T-cell (primary cell): ENCODE measurements around the gene TTC39C. TPM values are rescaled to one million over a fixed set of nuclear protein-coding genes. Genes with fewer than 3 reads are reported as not detected.
A peak's percentile ranks its signal among the peaks of the same experiment; 100 is the strongest.
"Not testable (repeated sequence)": the region's sequence is repeated elsewhere in the genome, so short reads cannot be mapped to it uniquely, and the experiment has no call there.

Experiments
- ATAC-seq, 4 experiments: fragments of 200-7000 bp in 3 of 4; fragments of 150-1000 bp in 1 of 4; cut with Tn5 transposase; replicated peaks in 1 of 4; 1 replicate in 3 of 4; 2 replicates in 1 of 4; pipeline ENCODE4 v1.10.0; 2021; ENCODE audit warnings: moderate library complexity in 3 of 4, mild to moderate bottlenecking in 2 of 4, moderate number of reproducible peaks in 1 of 4
- CTCF ChIA-PET, 2 donors: fragments of 300-600 bp; sonication (Branson Sonifier 250); formaldehyde crosslinking; loops; one replicate each; lab custom pipeline; 2022; ENCODE audit warnings: antibody characterized with exemption in 2 of 2; lab: Charles Lee
- POLR2A ChIA-PET, 2 donors: fragments of 300-600 bp; sonication (Branson Sonifier 250); formaldehyde crosslinking; loops; one replicate each; lab custom pipeline; 2022; ENCODE audit warnings: antibody characterized with exemption in 2 of 2; lab: Charles Lee
- DNase-seq, 35 experiments: peaks; one replicate each; pipeline versions ENCODE4 v3.0.0 to v3.0.0-alpha.2; 2013 to 2023
- H3K27ac ChIP-seq: one replicate; pipeline ENCODE4 v1.5.1; 2013; ENCODE audit warnings: low read length
- H3K27me3 ChIP-seq, 2 experiments: replicated peaks in 1 of 2; 1 replicate in 1 of 2; 2 replicates in 1 of 2; pipeline versions ENCODE4 v1.6.1 to v1.7.0; 2013; ENCODE audit warnings: low read length in 1 of 2, mixed read lengths in 1 of 2; ENCODE audit not compliant: control insufficient read depth in 2 of 2, insufficient read depth in 2 of 2; ENCODE audit errors: extremely low read depth in 1 of 2
- H3K36me3 ChIP-seq, 2 donors: 1 replicate in 1 of 2; 2 replicates in 1 of 2; pipeline versions ENCODE4 v1.6.1 to v1.7.0; 2013; ENCODE audit warnings: low read length in 1 of 2; ENCODE audit not compliant: control insufficient read depth in 2 of 2, insufficient read depth in 1 of 2; ENCODE audit errors: extremely low read depth in 1 of 2
- H3K4me1 ChIP-seq, 2 experiments: 1 replicate in 1 of 2; 2 replicates in 1 of 2; pipeline versions ENCODE4 v1.6.1 to v1.7.0; 2013; ENCODE audit warnings: low read length in 2 of 2, mixed read lengths in 1 of 2; ENCODE audit not compliant: insufficient read depth in 2 of 2, control insufficient read depth in 1 of 2; ENCODE audit errors: extremely low read depth in 1 of 2
- H3K4me3 ChIP-seq, 2 donors: 1 replicate in 1 of 2; 2 replicates in 1 of 2; pipeline versions ENCODE4 v1.5.1 to v1.7.0; 2013; ENCODE audit warnings: mild to moderate bottlenecking in 2 of 2, low read length in 1 of 2, moderate library complexity in 1 of 2; ENCODE audit not compliant: control insufficient read depth in 1 of 2; ENCODE audit errors: extremely low read depth in 1 of 2
- H3K9me3 ChIP-seq: 2 replicates; pipeline ENCODE4 v1.7.0; 2013
- H3K27ac Mint-ChIP-seq, 2 donors: one replicate each; pipeline ENCODE4 v1.8.0; 2020 to 2021; ENCODE audit warnings: mild to moderate bottlenecking in 2 of 2, mixed read lengths in 2 of 2
- H3K27me3 Mint-ChIP-seq, 2 donors: one replicate each; pipeline ENCODE4 v1.8.0; 2021 to 2022; ENCODE audit warnings: mixed read lengths in 2 of 2
- H3K36me3 Mint-ChIP-seq: one replicate; pipeline ENCODE4 v1.8.0; 2021; ENCODE audit warnings: mixed read lengths
- H3K4me1 Mint-ChIP-seq, 3 donors: one replicate each; pipeline ENCODE4 v1.8.0; 2020 to 2022; ENCODE audit warnings: mixed read lengths in 3 of 3, mild to moderate bottlenecking in 1 of 3
- H3K4me3 Mint-ChIP-seq, 3 donors: one replicate each; pipeline ENCODE4 v1.8.0; 2020 to 2022; ENCODE audit warnings: mild to moderate bottlenecking in 3 of 3, mixed read lengths in 3 of 3, moderate library complexity in 3 of 3
- H3K9me3 Mint-ChIP-seq, 3 donors: one replicate each; pipeline ENCODE4 v1.8.0; 2020 to 2022; ENCODE audit warnings: mixed read lengths in 3 of 3
- WGBS: methylation state at CpG from one replicate; pipeline ENCODE4 v1.1.5; 2013; ENCODE audit warnings: missing lambda C conversion rate; ENCODE audit not compliant: insufficient coverage; 5-methylcytosine and 5-hydroxymethylcytosine counted together
- total RNA-seq, 35 experiments: library from RNA in 6 of 35; stranded (reverse) in 6 of 35; fragments of 120-200 nt in 1 of 35; gene quantifications; one replicate each; pipeline versions ENCODE4 v1.2.1 to v1.2.4 and lab custom pipeline; 2013 to 2026

The TTC39C gene
- total RNA-seq, 5 donors from 2014 or later (not counting 1 experiment from before 2014, with no cell fraction given): 123 to 151 (median 136) TPM

GRCh38 chr18:24138409-24138788 is 123.8 kb downstream of the TTC39C start:
- H3K4me1 Mint-ChIP-seq: peaks cover 15 to 32% (median 29%) of the 10 kb centered on the region in 3 donors
- ChIA-PET CTCF (interaction anchor here in 1 of 2 donors (0.5 to 1.4 kb wide), 4 partner anchors 16 to 535 kb away, joined by 3 to 6 read pairs (median 4); no protein-coding TSS in a partner anchor), POLR2A (interaction anchor here (0.5 to 1.1 kb wide), 8 partner anchors 9 to 616 kb away, joined by 3 to 11 read pairs (median 4); no protein-coding TSS in a partner anchor)
- DNase-seq: no peak
- Histone ChIP-seq H3K36me3 (peaks cover 0 to 4% of the 10 kb centered on the region in 2 donors), H3K9me3 (no peaks in the 10 kb centered on the region), H3K4me1 (peaks cover 0 to 19% of the 10 kb centered on the region in 2 experiments), H3K4me3 (peak overlapping the region; percentile 50 to 74), H3K27me3 (peaks cover 2 to 17% of the 10 kb centered on the region in 2 experiments), H3K27ac (no peak overlapping the region)
- peak overlapping the region; percentile 84 to 93 (median 86) for H3K4me3 Mint-ChIP-seq
- H3K27me3 Mint-ChIP-seq: peaks cover 4 to 12% of the 10 kb centered on the region in 2 donors
- H3K27ac Mint-ChIP-seq: peak overlapping the region; percentile 45 to 83
- peak; percentile 2 to 11 (median 8) for ATAC-seq
- 50% methylated on average over 2 of the region's 7 CpGs for WGBS
- H3K36me3 Mint-ChIP-seq: peaks cover 6% of the 10 kb centered on the region
- H3K9me3 Mint-ChIP-seq: no peaks in the 10 kb centered on the region

- Histone ChIP-seq H3K9me3 (no peaks in the 10 kb centered on the region), H3K4me3 (peak within 1 kb of the TSS; percentile 50 to 74), H3K27me3 (peaks cover 2 to 23% of the 10 kb centered on the region in 2 experiments), H3K27ac (no peak within 1 kb of the TSS), H3K36me3 (peaks cover 0 to 4% of the 10 kb centered on the region in 2 donors), H3K4me1 (peaks cover 0 to 19% of the 10 kb centered on the region in 2 experiments)
- peak within 1 kb of the TSS; percentile 58 to 83 for H3K27ac Mint-ChIP-seq
- peak; percentile 87 to 95 (median 90) for ATAC-seq
- H3K36me3 Mint-ChIP-seq: peaks cover 3% of the 10 kb centered on the region
- no peaks in the 10 kb centered on the region for H3K9me3 Mint-ChIP-seq
- ChIA-PET CTCF (interaction anchor here in 1 of 2 donors (0.5 to 1.4 kb wide), 4 partner anchors 16 to 429 kb away, joined by 3 to 6 read pairs (median 4); no protein-coding TSS in a partner anchor), POLR2A (interaction anchor here (0.5 to 1.1 kb wide), 10 partner anchors 8 to 624 kb away, joined by 3 to 11 read pairs (median 4); no protein-coding TSS in a partner anchor)
- peaks cover 15 to 32% (median 29%) of the 10 kb centered on the region in 3 donors for H3K4me1 Mint-ChIP-seq
- whole genome bisulfite sequencing: 4% methylated on average over 48 of the region's 63 CpGs
- H3K4me3 Mint-ChIP-seq: peak within 1 kb of the TSS; percentile 84 to 93 (median 86)
- H3K27me3 Mint-ChIP-seq: peaks cover 6 to 12% of the 10 kb centered on the region in 2 donors
- DNase-seq: peak; percentile 45 to 84 (median 76)
Observed at GRCh38 chr18:24138789-24139616, 124.4 kb downstream of the TTC39C start, which contains the start of gene CABYR. Gene CABYR, plus strand, starts transcription at chr18:24139062. Its CDS starts 4,053 bp downstream, at chr18:24143115.

GRCh38 chr18:24140697-24141096 is 126.1 kb downstream of the TTC39C start:
- Histone ChIP-seq H3K27ac (no peak overlapping the region), H3K36me3 (no peaks in the 10 kb centered on the region), H3K9me3 (no peaks in the 10 kb centered on the region), H3K27me3 (peaks cover 2 to 26% of the 10 kb centered on the region in 2 experiments), H3K4me1 (peaks cover 0 to 19% of the 10 kb centered on the region in 2 experiments), H3K4me3 (no peak overlapping the region)
- POLR2A ChIA-PET: interaction anchor here in 1 of 2 donors (0.7 kb wide), 1 partner anchor 21 kb away, joined by 3 read pairs; no protein-coding TSS in a partner anchor
- DNase-seq (no peak), ATAC-seq (no peak)
- CTCF ChIA-PET: interaction anchor here in 1 of 2 donors (0.6 kb wide), 1 partner anchor 577 kb away, joined by 4 read pairs; no protein-coding TSS in a partner anchor
- Mint-ChIP-seq H3K9me3 (no peaks in the 10 kb centered on the region), H3K27me3 (peaks cover 13 to 15% of the 10 kb centered on the region in 2 donors), H3K4me1 (peaks cover 15 to 32% (median 29%) of the 10 kb centered on the region in 3 donors), H3K4me3 (peak overlapping the region in 2 of 3 donors; percentile 17 to 18), H3K36me3 (no peaks in the 10 kb centered on the region), H3K27ac (no peak overlapping the region)
- WGBS: 100% methylated on average over 1 of the region's 2 CpGs

DNA sequence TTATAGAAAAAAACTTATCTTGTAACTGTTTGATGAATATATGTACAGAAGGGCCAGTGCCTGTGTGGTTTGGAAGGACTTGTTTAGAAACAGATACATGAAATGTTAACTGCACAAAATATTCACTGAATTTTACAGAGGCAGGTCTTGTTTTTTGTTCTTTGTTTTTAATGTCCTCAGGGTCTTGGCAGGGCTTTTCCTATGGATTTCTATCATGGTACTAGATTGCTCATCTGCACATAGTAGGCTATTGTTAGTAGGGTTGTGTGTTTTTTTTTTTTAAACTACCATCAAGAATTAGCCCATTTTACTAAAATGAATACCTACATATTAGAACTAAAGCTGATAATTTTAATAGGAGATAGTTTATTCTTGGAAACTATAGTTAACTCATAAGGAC is 127.8 kb downstream of the TTC39C start:
- Mint-ChIP-seq H3K9me3 (no peaks in the 10 kb centered on the region), H3K4me1 (peaks cover 15 to 22% (median 19%) of the 10 kb centered on the region in 3 donors), H3K27me3 (peaks cover 13 to 15% of the 10 kb centered on the region in 2 donors), H3K27ac (no peak overlapping the region), H3K4me3 (no peak overlapping the region), H3K36me3 (no peaks in the 10 kb centered on the region)
- Histone ChIP-seq H3K27me3 (peaks cover 2 to 26% of the 10 kb centered on the region in 2 experiments), H3K4me1 (peaks cover 0 to 19% of the 10 kb centered on the region in 2 experiments), H3K36me3 (no peaks in the 10 kb centered on the region), H3K27ac (no peak overlapping the region), H3K9me3 (no peaks in the 10 kb centered on the region), H3K4me3 (no peak overlapping the region)
- ChIA-PET POLR2A (interaction anchor here (0.6 to 0.7 kb wide), 3 partner anchors 151 to 689 kb away, joined by 3 to 9 read pairs (median 5); partner anchors contain the start of gene RIOK3 (in 1 of the 2)), CTCF (no interaction called here)
- ATAC-seq: no peak
- DNase-seq: no peak

DNA sequence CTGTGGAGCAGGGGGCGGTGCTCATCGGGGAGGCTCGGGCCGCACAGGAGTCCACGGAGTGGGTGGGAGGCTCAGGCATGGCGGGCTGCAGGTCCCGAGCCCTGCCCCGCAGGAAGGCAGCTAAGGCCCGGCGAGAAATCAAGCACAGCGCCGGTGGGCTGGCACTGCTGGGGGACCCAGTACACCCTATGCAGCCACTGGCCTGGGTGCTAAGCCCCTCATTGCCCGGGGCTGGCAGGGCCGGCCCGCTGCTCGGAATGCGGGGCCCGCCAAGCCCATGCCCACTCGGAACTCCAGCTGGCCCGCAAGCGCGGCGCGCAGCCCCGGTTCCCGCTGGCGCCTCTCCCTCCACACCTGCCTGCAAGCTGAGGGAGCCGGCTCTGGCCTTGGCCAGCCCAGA is 135.0 kb downstream of the TTC39C start:
- H3K27me3 ChIP-seq, H3K4me3 ChIP-seq, H3K27ac Mint-ChIP-seq, H3K4me3 Mint-ChIP-seq, H3K4me1 Mint-ChIP-seq, POLR2A ChIA-PET, H3K9me3 ChIP-seq, H3K36me3 Mint-ChIP-seq, H3K9me3 Mint-ChIP-seq, CTCF ChIA-PET, DNase-seq, H3K27me3 Mint-ChIP-seq, H3K4me1 ChIP-seq, H3K27ac ChIP-seq, H3K36me3 ChIP-seq, ATAC-seq: not testable (repeated sequence)
- 95% methylated on average over 23 of the region's 28 CpGs for WGBS

DNA sequence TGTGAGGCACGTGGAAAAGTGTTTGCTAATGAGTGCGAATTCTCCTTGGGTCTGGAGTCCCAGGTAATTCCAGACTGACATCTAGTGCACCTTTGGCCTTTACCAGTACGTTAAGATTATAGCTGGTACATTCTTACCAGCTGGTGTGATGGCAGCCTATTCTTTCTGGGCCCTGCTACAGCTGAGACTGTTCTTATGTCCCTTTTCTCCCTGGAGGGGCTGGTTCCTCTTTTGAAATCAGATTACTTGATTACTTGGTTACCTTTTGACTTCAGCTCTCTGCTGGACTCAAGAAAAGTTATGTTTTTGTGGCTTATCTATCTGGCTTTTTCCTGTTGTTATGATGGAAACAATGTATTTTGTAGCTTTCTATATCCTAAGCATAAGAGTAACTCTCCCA is 138.8 kb downstream of the TTC39C start:
- H3K36me3 ChIP-seq: no peaks in the 10 kb centered on the region
- Mint-ChIP-seq H3K27ac (no peak overlapping the region), H3K4me3 (no peak overlapping the region), H3K4me1 (no peaks in the 10 kb centered on the region), H3K27me3 (no peaks in the 10 kb centered on the region), H3K9me3 (no peaks in the 10 kb centered on the region), H3K36me3 (no peaks in the 10 kb centered on the region)
- WGBS: 85% methylated on average over 3 of the region's 3 CpGs
- ChIA-PET CTCF (no interaction called here), POLR2A (interaction anchor here in 1 of 2 donors (0.7 kb wide), 1 partner anchor 31 kb away, joined by 11 read pairs; no protein-coding TSS in a partner anchor)
- no peaks in the 10 kb centered on the region for H3K9me3 ChIP-seq
- no peaks in the 10 kb centered on the region for H3K4me1 ChIP-seq
- no peak overlapping the region for H3K27ac ChIP-seq
- ATAC-seq (no peak), DNase-seq (no peak)
- no peak overlapping the region for H3K4me3 ChIP-seq
- peaks cover 0 to 2% of the 10 kb centered on the region in 2 experiments for H3K27me3 ChIP-seq
